C4-2B (cell line): ENCODE results near the gene PRR5L.
"Not testable (repeated sequence)": the region's sequence is repeated elsewhere in the genome, so short reads cannot be mapped to it uniquely, and the experiment has no call there.

Experiments used
- CTCF ChIP-seq: fragments of 450-650 bp; conservative IDR thresholded peaks from 2 replicates; pipeline ENCODE4 v1.5.1; 2017; ENCODE audit warnings: mild to moderate bottlenecking
- ZFX ChIP-seq: fragments of 450-650 bp; IDR thresholded peaks from 2 replicates; pipeline ENCODE4 v1.6.1; 2017

DNA sequence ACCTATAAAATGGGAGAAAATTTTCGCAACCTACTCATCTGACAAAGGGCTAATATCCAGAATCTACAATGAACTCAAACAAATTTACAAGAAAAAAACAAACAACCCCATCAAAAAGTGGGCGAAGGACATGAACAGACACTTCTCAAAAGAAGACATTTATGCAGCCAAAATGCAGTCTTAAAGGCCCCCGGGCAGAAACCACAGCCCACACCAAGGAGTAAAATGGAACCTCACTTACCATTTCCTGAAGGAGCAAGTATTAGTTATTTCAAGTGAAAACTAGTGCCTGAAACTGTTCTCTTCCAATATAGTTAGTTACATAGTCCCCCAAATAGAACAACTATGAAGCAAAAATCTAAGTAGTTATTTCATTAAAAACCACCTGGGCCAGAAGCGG, 187.0 kb downstream of the PRR5L start:
- not testable (repeated sequence) for TF ChIP-seq CTCF, ZFX
